Nephron (organoid): ENCODE results near the gene UBL5.

Experiments
- H3K27ac Mint-ChIP-seq, 3 experiments: 2 replicates each; pipeline ENCODE4 v1.8.0; 2020; ENCODE audit warnings: mixed read lengths in 3 of 3, mild to moderate bottlenecking in 2 of 3, moderate library complexity in 1 of 3
- H3K27me3 Mint-ChIP-seq: 2 replicates; pipeline ENCODE4 v1.8.0; 2021; ENCODE audit warnings: low read depth, mild to moderate bottlenecking, moderate library complexity, mixed read lengths
- H3K36me3 Mint-ChIP-seq: 2 replicates; pipeline ENCODE4 v1.8.0; 2020; ENCODE audit warnings: low read depth, mixed read lengths
- H3K4me1 Mint-ChIP-seq: 2 replicates; pipeline ENCODE4 v1.8.0; 2020; ENCODE audit warnings: mixed read lengths
- H3K4me3 Mint-ChIP-seq, 3 experiments: 2 replicates each; pipeline ENCODE4 v1.8.0; 2020; ENCODE audit warnings: mild to moderate bottlenecking in 3 of 3, mixed read lengths in 3 of 3, moderate library complexity in 2 of 3
- H3K9me3 Mint-ChIP-seq: 2 replicates; pipeline ENCODE4 v1.8.0; 2020; ENCODE audit warnings: mixed read lengths
- CTCF ChIP-seq, 3 experiments: fragments of 200-600 bp; sonication (generic); IDR thresholded peaks; one replicate each; pipeline ENCODE4 v1.5.0; 2021; ENCODE audit warnings: antibody characterized with exemption in 3 of 3; ENCODE audit not compliant: unreplicated experiment in 3 of 3

Gene UBL5

GRCh38 chr19:9872618-9873242 lies 45.0 kb downstream of the UBL5 start:
- Mint-ChIP-seq H3K4me1 (peaks cover 10% of the 10 kb centered on the region), H3K27me3 (no peaks in the 10 kb centered on the region), H3K36me3 (peaks cover 5% of the 10 kb centered on the region), H3K9me3 (no peaks in the 10 kb centered on the region), H3K4me3 (no peak overlapping the region), H3K27ac (no peak overlapping the region)
- no peak for TF ChIP-seq CTCF (IDR thresholded peaks at IDR 0.05; ENCODE audit: unreplicated experiment in 3 of 3)

GRCh38 chr19:9875031-9875627 lies 47.4 kb downstream of the UBL5 start:
- Mint-ChIP-seq H3K9me3 (no peaks in the 10 kb centered on the region), H3K4me1 (peaks cover 10% of the 10 kb centered on the region), H3K36me3 (peaks cover 3% of the 10 kb centered on the region), H3K4me3 (no peak overlapping the region), H3K27ac (peak overlapping the region; percentile 55 to 76 (median 61)), H3K27me3 (no peaks in the 10 kb centered on the region)
- TF ChIP-seq CTCF (IDR thresholded peaks at IDR 0.05; ENCODE audit: unreplicated experiment in 3 of 3): no peak

- H3K4me3 Mint-ChIP-seq: no peak overlapping the region
- no peak for TF ChIP-seq CTCF (IDR thresholded peaks at IDR 0.05; ENCODE audit: unreplicated experiment in 3 of 3)
- H3K36me3 Mint-ChIP-seq: no peaks in the 10 kb centered on the region
- H3K27ac Mint-ChIP-seq: peak overlapping the region in 1 of 3 experiments; percentile 60
- no peaks in the 10 kb centered on the region for H3K27me3 Mint-ChIP-seq
- no peaks in the 10 kb centered on the region for H3K9me3 Mint-ChIP-seq
- H3K4me1 Mint-ChIP-seq: peaks cover 10% of the 10 kb centered on the region
These were observed 48.1 kb downstream of the UBL5 start for GRCh38 chr19:9875796-9876195.

- Mint-ChIP-seq H3K27ac (no peak overlapping the region), H3K9me3 (no peaks in the 10 kb centered on the region), H3K4me1 (peaks cover 10% of the 10 kb centered on the region), H3K27me3 (no peaks in the 10 kb centered on the region), H3K36me3 (no peaks in the 10 kb centered on the region), H3K4me3 (no peak overlapping the region)
- no peak for TF ChIP-seq CTCF (IDR thresholded peaks at IDR 0.05; ENCODE audit: unreplicated experiment in 3 of 3)
These were observed 50.2 kb downstream of the UBL5 start for GRCh38 chr19:9877780-9878510.

- no peaks in the 10 kb centered on the region for H3K27me3 Mint-ChIP-seq
- no peak overlapping the region for H3K4me3 Mint-ChIP-seq
- no peak for TF ChIP-seq CTCF (IDR thresholded peaks at IDR 0.05; ENCODE audit: unreplicated experiment in 3 of 3)
- no peaks in the 10 kb centered on the region for H3K9me3 Mint-ChIP-seq
- H3K27ac Mint-ChIP-seq: no peak overlapping the region
- peaks cover 16% of the 10 kb centered on the region for H3K4me1 Mint-ChIP-seq
- no peaks in the 10 kb centered on the region for H3K36me3 Mint-ChIP-seq
These were observed 50.9 kb downstream of the UBL5 start for GRCh38 chr19:9878511-9879196.
